CD14-positive monocyte (primary cell): ENCODE measurements around the gene MFAP3. TPM values are rescaled to one million over a fixed set of nuclear protein-coding genes. Genes with fewer than 3 reads are reported as not detected.

Experiments
- DNase-seq, 3 donors: peaks; one replicate each; pipeline ENCODE4 v3.0.0-alpha.2; 2011 to 2022
- H2AFZ ChIP-seq: 2 replicates; pipeline ENCODE4 v1.6.0; 2012; ENCODE audit warnings: mild to moderate bottlenecking, low read depth, low read length, inconsistent platforms; ENCODE audit not compliant: insufficient read depth, poor library complexity, severe bottlenecking
- H3K27ac ChIP-seq, 2 donors: 1 replicate in 1 of 2; 2 replicates in 1 of 2; pipeline ENCODE4 v1.5.1; 2012 to 2013; ENCODE audit warnings: low read length in 2 of 2, control low read depth in 1 of 2, inconsistent platforms in 1 of 2, low read depth in 1 of 2, mild to moderate bottlenecking in 1 of 2
- H3K27me3 ChIP-seq, 2 donors: one replicate each; pipeline versions ENCODE4 v1.6.0 to v1.6.1; 2011 to 2013; ENCODE audit warnings: low read length in 2 of 2; ENCODE audit not compliant: control insufficient read depth in 2 of 2, insufficient read depth in 2 of 2
- H3K36me3 ChIP-seq, 2 donors: replicated peaks in 1 of 2; 1 replicate in 1 of 2; 2 replicates in 1 of 2; pipeline versions ENCODE4 v1.5.1 to v1.6.1; 2012 to 2013; ENCODE audit warnings: low read length in 2 of 2, control low read depth in 1 of 2, inconsistent platforms in 1 of 2, mild to moderate bottlenecking in 1 of 2; ENCODE audit not compliant: insufficient read depth in 2 of 2, control insufficient read depth in 1 of 2
- H3K4me1 ChIP-seq, 2 donors: 1 replicate in 1 of 2; 2 replicates in 1 of 2; pipeline versions ENCODE4 v1.5.1 to v1.6.1; 2012 to 2013; ENCODE audit warnings: low read length in 2 of 2, control low read depth in 1 of 2, inconsistent platforms in 1 of 2, mild to moderate bottlenecking in 1 of 2, moderate library complexity in 1 of 2; ENCODE audit not compliant: insufficient read depth in 2 of 2, control insufficient read depth in 1 of 2
- H3K4me2 ChIP-seq: replicated peaks from 2 replicates; pipeline ENCODE3; 2012; ENCODE audit warnings: low read length, moderate library complexity, mild to moderate bottlenecking; ENCODE audit not compliant: poor library complexity, severe bottlenecking; ENCODE audit errors: extremely low read depth
- H3K4me3 ChIP-seq, 3 experiments: fragments of 200-600 bp in 1 of 3; sonication (generic) in 1 of 3; replicated peaks in 1 of 3; 1 replicate in 2 of 3; 2 replicates in 1 of 3; pipeline ENCODE4 v1.5.1; 2011 to 2013; ENCODE audit warnings: low read length in 3 of 3, mild to moderate bottlenecking in 3 of 3, control low read depth in 2 of 3, low read depth in 2 of 3, inconsistent platforms in 1 of 3, moderate library complexity in 1 of 3
- H3K79me2 ChIP-seq: 2 replicates; pipeline ENCODE4 v1.6.0; 2012; ENCODE audit warnings: mild to moderate bottlenecking, control low read depth, inconsistent platforms, low read length, moderate library complexity; ENCODE audit not compliant: insufficient read depth
- H3K9ac ChIP-seq: 2 replicates; pipeline ENCODE4 v1.6.0; 2017; ENCODE audit warnings: low read length, mild to moderate bottlenecking; ENCODE audit not compliant: insufficient read depth, poor library complexity, severe bottlenecking
- H3K9me3 ChIP-seq, 2 donors: replicated peaks in 1 of 2; 1 replicate in 1 of 2; 2 replicates in 1 of 2; pipeline versions ENCODE4 v1.5.1 to v1.6.1; 2012 to 2013; ENCODE audit warnings: low read length in 2 of 2, control low read depth in 1 of 2; ENCODE audit not compliant: control insufficient read depth in 1 of 2, insufficient read depth in 1 of 2
- H4K20me1 ChIP-seq: 2 replicates; pipeline ENCODE4 v1.6.0; 2012; ENCODE audit warnings: mild to moderate bottlenecking, low read length, control low read depth, moderate library complexity; ENCODE audit not compliant: insufficient read depth
- H3K27ac Mint-ChIP-seq, 7 donors: one replicate each; pipeline ENCODE4 v1.8.0; 2020; ENCODE audit warnings: mild to moderate bottlenecking in 7 of 7, mixed read lengths in 7 of 7, moderate library complexity in 6 of 7, inconsistent platforms in 2 of 7
- H3K27me3 Mint-ChIP-seq, 3 donors: one replicate each; pipeline ENCODE4 v1.8.0; 2021 to 2022; ENCODE audit warnings: low read depth in 3 of 3, mild to moderate bottlenecking in 3 of 3, mixed read lengths in 3 of 3, moderate library complexity in 3 of 3, inconsistent platforms in 1 of 3
- H3K36me3 Mint-ChIP-seq, 2 donors: one replicate each; pipeline ENCODE4 v1.8.0; 2020; ENCODE audit warnings: mixed read lengths in 2 of 2, inconsistent platforms in 1 of 2, mild to moderate bottlenecking in 1 of 2
- H3K4me1 Mint-ChIP-seq: one replicate; pipeline ENCODE4 v1.8.0; 2020; ENCODE audit warnings: mild to moderate bottlenecking, mixed read lengths
- H3K4me3 Mint-ChIP-seq, 2 donors: one replicate each; pipeline ENCODE4 v1.8.0; 2020; ENCODE audit warnings: mild to moderate bottlenecking in 2 of 2, mixed read lengths in 2 of 2, moderate library complexity in 1 of 2
- H3K9me3 Mint-ChIP-seq, 7 donors: one replicate each; pipeline ENCODE4 v1.8.0; 2020 to 2022; ENCODE audit warnings: mixed read lengths in 7 of 7, mild to moderate bottlenecking in 6 of 7, moderate library complexity in 6 of 7, inconsistent platforms in 2 of 7
- CTCF ChIP-seq: fragments of 200-600 bp; IDR thresholded peaks from one replicate; pipeline ENCODE4 v1.8.0; 2022; ENCODE audit warnings: antibody characterized with exemption, mild to moderate bottlenecking
- WGBS: methylation state at CpG from one replicate; pipeline ENCODE4 v1.1.5; 2013; ENCODE audit warnings: missing lambda C conversion rate; ENCODE audit not compliant: insufficient coverage; 5-methylcytosine and 5-hydroxymethylcytosine counted together
- intact Hi-C, 2 donors: fragments of 100-400 bp; cut with micrococcal nuclease; formaldehyde crosslinking; loops; one replicate each; pipeline versions ENCODE4 v1.15.0 to v1.15.1; 2023
- polyA plus RNA-seq, 3 donors: library from polyadenylated mRNA; depleted of rRNA in 1 of 3; unstranded in 2 of 3; stranded (reverse) in 1 of 3; fragments of 300-500 nt in 2 of 3; fragments of >200 nt in 1 of 3; fragmentation: Illumina TruSeq in 2 of 3; gene quantifications; 1 replicate in 2 of 3; 2 replicates in 1 of 3; pipeline ENCODE4 v1.2.3, GENCODE V29; 2012 to 2021

The MFAP3 gene
- polyA plus RNA-seq, 3 donors: 7.4 to 13.1 (median 8.6) TPM

GRCh38 chr5:154044099-154044498 lies 5.3 kb downstream of the MFAP3 start:
- Histone ChIP-seq H3K4me2 (no peak overlapping the region), H4K20me1 (peaks cover 43% of the 10 kb centered on the region), H3K4me3 (no peak overlapping the region), H3K36me3 (peaks cover 0 to 18% of the 10 kb centered on the region in 2 donors), H3K79me2 (peaks cover 65% of the 10 kb centered on the region), H3K4me1 (peaks cover 20 to 29% of the 10 kb centered on the region in 2 donors), H2AFZ (no peak overlapping the region), H3K9ac (no peak overlapping the region), H3K27me3 (no peaks in the 10 kb centered on the region), H3K9me3 (no peaks in the 10 kb centered on the region), H3K27ac (no peak overlapping the region)
- 88% methylated on average over 1 of the region's 3 CpGs for WGBS
- Mint-ChIP-seq H3K27me3 (no peaks in the 10 kb centered on the region), H3K36me3 (peaks cover 17 to 19% of the 10 kb centered on the region in 2 donors), H3K9me3 (no peaks in the 10 kb centered on the region), H3K4me1 (peaks cover 32% of the 10 kb centered on the region), H3K27ac (no peak overlapping the region), H3K4me3 (no peak overlapping the region)
- no peak for TF ChIP-seq CTCF
- intact Hi-C loops: loop anchor here in 1 of 2 donors (5.0 kb wide), 1 partner anchor 403 kb away; the partner anchor contains the start of gene SAP30L
- DNase-seq: no peak

- peaks cover 0 to 19% of the 10 kb centered on the region in 2 donors for H3K36me3 ChIP-seq
- peaks cover 31% of the 10 kb centered on the region for H3K4me1 Mint-ChIP-seq
- no peak for TF ChIP-seq CTCF
Measured at GRCh38 chr5:154044581-154044980, 5.8 kb downstream of the MFAP3 start.

More at GRCh38 chr5:154044581-154044980, 5.8 kb downstream of the MFAP3 start:
- WGBS: no CpG with 5 or more reads among the region's 2 CpGs
- Histone ChIP-seq H3K27ac (no peak overlapping the region), H3K9me3 (no peaks in the 10 kb centered on the region), H2AFZ (no peak overlapping the region), H3K27me3 (no peaks in the 10 kb centered on the region), H3K9ac (no peak overlapping the region), H3K4me2 (no peak overlapping the region), H3K4me3 (no peak overlapping the region), H3K79me2 (peaks cover 60% of the 10 kb centered on the region), H4K20me1 (peaks cover 48% of the 10 kb centered on the region), H3K4me1 (peaks cover 15 to 25% of the 10 kb centered on the region in 2 donors)
- Mint-ChIP-seq H3K27ac (no peak overlapping the region), H3K36me3 (peaks cover 19% of the 10 kb centered on the region in 2 donors), H3K9me3 (no peaks in the 10 kb centered on the region), H3K4me3 (no peak overlapping the region), H3K27me3 (no peaks in the 10 kb centered on the region)
- DNase-seq: no peak
- intact Hi-C loops: loop anchor here in 1 of 2 donors (5.0 kb wide), 1 partner anchor 403 kb away; the partner anchor contains the start of gene SAP30L
